GM21447 (cell line): ENCODE data around the gene LRRC4.

Experiments used
- ATAC-seq: cut with Tn5 transposase; IDR thresholded peaks from one replicate; pipeline ENCODE4 v1.9.1; 2021; ENCODE audit not compliant: unreplicated experiment

The LRRC4 gene

DNA sequence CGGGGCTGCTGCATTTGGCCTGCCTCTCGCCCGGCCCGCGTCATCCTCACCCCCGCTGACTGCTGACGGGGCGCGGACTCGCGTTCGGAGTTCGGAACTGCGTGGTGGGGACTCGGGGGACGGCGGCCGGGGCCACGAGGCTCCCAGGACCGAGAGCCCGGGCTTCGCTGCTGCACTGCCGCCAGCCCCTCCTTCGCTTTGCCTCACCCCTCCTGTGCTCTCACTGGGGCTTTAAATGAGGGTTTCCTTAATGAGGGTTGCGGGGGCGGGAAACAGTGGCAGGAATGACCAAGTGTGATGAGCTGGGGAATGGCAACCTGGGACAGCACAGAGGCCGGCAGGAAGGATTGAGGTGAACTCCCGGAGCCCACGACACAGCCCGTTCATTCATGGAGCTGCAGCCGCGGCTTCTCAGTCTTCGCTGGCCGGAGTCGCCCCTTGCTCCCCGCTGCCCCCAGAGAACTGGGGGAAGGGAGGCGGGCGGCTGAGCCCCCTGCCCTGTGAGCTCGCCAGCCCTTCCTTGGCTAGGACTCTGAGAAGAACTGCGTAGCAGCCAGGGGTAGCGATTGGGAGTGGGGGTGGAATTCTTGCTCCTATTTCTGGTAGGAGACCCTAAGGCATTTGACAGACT is 1.5 kb upstream of the LRRC4 start:
- ATAC-seq, result no peak

- peak; percentile 40 for ATAC-seq
Observed at GRCh38 chr7:128031901-128032604, 816 bp upstream of the LRRC4 start.

DNA sequence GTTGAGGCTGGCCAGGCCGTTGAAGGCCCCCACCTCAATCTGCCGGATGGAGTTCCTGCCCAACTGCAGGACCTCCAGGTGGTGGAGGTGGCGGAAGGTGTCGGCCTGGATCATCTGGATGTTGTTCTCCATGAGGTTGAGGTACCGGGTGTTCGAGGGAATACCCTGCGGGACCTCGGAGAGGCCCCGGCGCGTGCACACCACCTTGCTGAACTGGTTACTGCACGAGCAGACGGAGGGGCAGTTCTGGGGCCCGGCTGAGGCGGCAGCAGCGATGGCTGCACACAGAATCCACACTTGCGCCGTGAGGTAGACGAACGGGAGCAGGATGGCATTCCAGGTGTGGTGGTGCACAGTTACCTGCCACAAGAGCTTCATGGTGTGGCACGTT is 979 bp downstream of the LRRC4 start:
- no peak for ATAC-seq

DNA sequence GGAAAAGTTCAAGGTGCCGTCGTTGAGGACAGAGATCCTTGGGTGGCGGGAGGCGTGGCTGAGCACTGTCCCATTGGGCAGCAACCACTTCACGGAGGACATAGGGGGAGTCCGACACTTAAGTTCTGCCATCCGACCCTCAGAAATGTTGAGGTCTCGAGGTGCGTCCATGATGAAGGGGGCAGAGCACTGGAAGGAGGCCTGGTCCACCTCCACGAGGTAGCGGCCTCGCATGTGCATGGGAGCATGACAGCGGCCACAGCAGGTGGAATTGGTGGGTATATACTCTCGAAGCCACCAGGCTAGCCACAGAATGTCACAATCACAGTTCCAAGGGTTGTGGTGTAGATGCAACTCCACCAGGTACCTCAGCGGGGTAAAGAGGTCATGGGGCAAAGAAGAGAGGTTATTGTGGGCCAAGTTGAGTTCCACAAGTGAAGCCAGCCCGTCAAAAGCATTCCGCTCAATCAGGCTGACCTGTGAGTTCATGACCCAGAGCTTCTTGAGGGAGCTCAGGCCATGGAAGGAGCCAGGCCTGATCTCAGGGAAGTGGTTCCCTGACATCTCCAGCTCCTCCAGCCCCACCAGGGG is 1.7 kb downstream of the LRRC4 start:
- no peak for ATAC-seq

GRCh38 chr7:128027485-128027980 is 3.7 kb downstream of the LRRC4 start:
- ATAC-seq, result no peak

GRCh38 chr7:128026551-128026950 is 4.7 kb downstream of the LRRC4 start:
- no peak for ATAC-seq

- ATAC-seq, result no peak
Observed at GRCh38 chr7:128025819-128026218, 5.4 kb downstream of the LRRC4 start.

DNA sequence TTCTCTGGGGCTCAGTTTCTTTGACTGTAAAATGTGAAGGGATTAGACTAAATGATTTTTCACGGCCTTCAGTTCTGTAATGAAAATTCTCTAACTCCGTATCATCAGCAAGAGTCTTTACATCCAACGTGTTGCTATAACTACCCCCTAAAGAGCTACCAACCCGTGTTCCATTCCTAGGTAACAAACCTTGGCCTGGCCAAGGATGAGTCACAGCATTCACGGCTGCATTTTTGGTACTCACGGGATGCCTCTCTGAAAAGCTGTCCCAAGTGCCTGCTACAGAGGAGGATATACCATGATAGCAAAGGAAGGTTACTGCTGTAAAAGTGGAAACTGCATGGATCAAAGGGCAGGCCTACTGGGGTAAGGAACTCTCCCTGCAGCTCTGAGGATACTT is 5.9 kb downstream of the LRRC4 start:
- ATAC-seq, result no peak

- ATAC-seq, result no peak
Observed at GRCh38 chr7:128024151-128024550, 7.1 kb downstream of the LRRC4 start.

DNA sequence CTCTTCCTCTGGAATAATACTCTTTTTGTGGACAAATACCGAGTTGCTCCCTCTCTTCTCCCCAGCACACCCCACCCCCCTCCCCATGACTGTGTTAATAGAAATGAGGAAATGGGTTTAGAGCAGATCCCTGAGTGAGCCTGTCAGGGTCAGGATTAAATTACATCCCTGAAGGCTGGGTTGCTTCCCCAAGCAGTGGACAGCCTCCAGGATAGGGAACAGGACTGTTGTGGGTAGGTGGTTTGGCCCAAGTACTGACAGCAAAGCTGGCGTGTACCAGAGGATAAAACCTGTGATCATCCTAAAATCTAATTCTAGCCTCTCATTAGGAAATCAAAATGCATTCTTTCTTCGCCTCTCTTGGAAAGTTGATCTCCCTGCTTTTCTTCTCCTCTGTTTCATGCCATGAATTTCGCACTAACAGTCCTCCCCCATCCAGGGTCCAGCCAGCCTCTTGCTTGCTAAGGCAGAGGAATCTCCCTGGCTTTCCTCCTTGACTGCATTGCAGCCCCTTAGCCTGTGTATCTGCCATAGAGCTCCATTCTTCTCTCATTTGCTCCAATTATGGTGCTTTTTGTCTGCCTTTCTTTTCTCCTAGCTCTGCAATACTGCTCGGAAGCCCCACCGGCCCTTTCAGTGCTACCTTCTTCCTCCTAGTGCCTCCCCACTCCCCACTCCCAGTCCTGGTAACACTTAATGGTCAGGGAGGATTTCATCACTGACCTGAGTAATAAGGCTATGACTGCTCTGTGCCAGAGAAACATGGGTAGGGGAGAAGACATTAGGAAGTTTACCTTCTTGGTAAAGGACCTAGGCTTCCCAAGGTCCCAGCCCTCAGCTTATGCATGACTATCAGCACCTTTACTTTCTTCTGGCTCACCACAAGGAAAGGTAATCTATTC is 8.4 kb downstream of the LRRC4 start:
- ATAC-seq, result no peak

DNA sequence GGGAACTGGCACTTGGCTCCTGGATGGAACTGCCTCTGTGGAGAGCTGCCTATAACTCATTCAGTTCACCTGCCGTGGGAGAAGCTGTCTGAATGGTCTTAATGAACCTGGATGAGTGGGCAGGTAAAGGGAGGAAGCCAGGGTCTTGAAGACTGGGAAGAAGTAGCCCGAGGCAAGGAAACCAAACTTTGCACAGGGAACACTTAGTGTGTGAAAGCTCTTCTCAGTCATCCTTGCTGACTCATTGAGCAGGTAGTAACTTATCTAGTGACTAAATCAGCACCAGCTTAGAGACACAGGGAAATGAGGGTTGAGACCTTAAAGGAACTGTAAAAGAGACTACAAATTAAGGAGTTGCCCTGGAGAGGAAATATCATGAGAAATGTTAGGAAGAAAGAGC is 9.9 kb downstream of the LRRC4 start:
- ATAC-seq, result no peak

- ATAC-seq, result no peak
Observed at GRCh38 chr7:128020159-128020558, 11.1 kb downstream of the LRRC4 start.

- no peak for ATAC-seq
Observed at GRCh38 chr7:128019288-128019687, 11.9 kb downstream of the LRRC4 start.

GRCh38 chr7:128017862-128018845 is 13.1 kb downstream of the LRRC4 start:
- ATAC-seq, result no peak

- ATAC-seq, result no peak
Observed at GRCh38 chr7:128017460-128017859, 13.8 kb downstream of the LRRC4 start.

- ATAC-seq, result no peak
Observed at GRCh38 chr7:128014811-128015210, 16.4 kb downstream of the LRRC4 start.

DNA sequence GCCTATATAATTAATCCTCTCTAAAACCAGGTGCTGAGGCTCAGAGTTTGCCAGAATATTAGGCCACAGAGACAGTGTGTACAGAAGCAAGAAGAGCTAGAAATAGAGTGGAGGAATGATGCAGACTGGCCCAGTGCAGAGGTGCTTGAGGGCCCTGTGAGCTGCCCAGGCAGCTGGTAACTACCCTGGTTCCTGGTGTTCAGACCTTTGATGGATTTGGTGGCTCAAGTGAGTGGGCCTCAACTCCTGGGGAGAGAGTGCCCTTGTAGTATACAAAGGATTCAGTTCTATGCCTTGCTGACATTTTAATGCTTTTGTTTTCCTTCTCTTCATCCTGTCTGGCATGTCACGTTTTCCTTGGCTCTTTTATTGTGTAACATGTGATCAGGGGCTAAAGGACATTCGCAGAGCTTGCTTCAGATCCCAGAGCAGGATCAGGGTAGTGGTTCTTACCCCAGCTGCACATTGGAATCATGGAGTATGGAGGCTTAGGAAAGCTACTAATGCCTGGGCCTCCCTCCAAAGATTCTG is 20.0 kb downstream of the LRRC4 start:
- no peak for ATAC-seq

- ATAC-seq, result no peak
Observed at GRCh38 chr7:128010391-128011127, 20.7 kb downstream of the LRRC4 start.

- ATAC-seq, result no peak
Observed at GRCh38 chr7:128008744-128009143, 22.5 kb downstream of the LRRC4 start.
